Bronchial epithelial cell (primary cell): ENCODE results near the gene KANSL3. TPM values are rescaled to one million over a fixed set of nuclear protein-coding genes. Genes with fewer than 3 reads are reported as not detected.

ENCODE experiments used
- DNase-seq: peaks from one replicate; pipeline ENCODE4 v3.0.0-alpha.2; 2010; ENCODE audit warnings: low read depth
- FAIRE-seq: peaks from 2 replicates; lab custom pipeline; 2011; peaks lifted over from hg19 to GRCh38; lab: Jason Lieb, UNC
- H3K27me3 ChIP-seq: 2 replicates; pipeline ENCODE4 v1.5.1; 2011; ENCODE audit warnings: low read length; ENCODE audit not compliant: control insufficient read depth, insufficient read depth
- H3K36me3 ChIP-seq: 2 replicates; pipeline ENCODE4 v1.5.1; 2011; ENCODE audit warnings: low read length; ENCODE audit not compliant: control insufficient read depth, insufficient read depth
- H3K4me3 ChIP-seq: 2 replicates; pipeline ENCODE4 v1.5.1; 2011; ENCODE audit warnings: mild to moderate bottlenecking, low read depth, low read length, control low read depth
- CTCF ChIP-seq: IDR thresholded peaks from 2 replicates; pipeline ENCODE4 v1.5.1; 2011; ENCODE audit warnings: mild to moderate bottlenecking, moderate library complexity, low read length, control low read depth, inconsistent platforms; ENCODE audit not compliant: insufficient read depth, severe bottlenecking
- total RNA-seq: library from RNA; depleted of rRNA; stranded (reverse); fragments of >200 nt; gene quantifications from 2 replicates; pipeline ENCODE4 v1.2.1, GENCODE V29; 2014

Gene KANSL3
- total RNA-seq, 1 donor from 2014 or later = 16.3 TPM

DNA sequence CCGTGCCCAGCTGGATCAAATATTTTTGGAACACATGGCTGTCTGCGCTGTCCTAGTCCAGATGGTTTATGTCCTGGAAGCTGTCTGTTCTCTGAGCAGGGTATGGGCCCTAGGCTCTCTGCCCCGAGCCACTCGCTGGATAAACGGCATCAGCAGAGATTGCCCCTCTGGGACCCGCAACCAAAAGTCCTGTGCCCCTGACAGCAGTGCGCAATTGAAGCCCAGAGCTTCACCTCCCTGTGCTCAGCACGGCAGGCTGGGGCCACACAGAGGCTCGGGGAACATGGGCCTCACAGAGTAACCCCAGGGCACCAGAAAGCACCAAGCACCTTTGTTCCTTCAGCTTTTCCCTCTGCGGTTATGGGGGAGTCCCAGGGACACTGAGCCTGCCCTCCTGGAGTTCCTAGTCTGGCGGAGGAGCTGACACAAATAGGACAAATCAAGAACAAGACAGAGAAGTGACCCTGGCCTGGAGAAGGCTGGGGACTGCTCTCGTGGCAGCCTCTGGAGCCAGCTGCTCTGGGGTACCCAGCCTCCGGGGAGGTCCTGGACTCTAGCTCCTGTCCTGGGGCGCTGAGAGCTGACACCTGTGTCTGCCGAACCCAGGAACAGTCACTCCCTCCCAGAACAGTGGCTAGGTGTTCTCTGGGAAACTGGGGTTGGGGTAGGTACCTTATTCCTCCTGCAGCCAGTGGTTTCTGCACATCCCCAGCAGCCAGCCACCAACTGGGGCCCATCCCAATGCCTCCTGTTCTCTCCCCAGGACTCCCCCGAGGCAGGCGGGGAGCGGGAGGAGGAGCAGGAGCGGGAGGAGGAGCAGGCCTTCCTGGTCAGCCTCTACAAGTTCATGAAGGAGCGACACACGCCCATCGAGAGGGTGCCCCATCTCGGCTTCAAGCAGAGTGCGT, 89.3 kb downstream of the KANSL3 start:
- DNase-seq = no peak
- no peak overlapping the region for H3K4me3 ChIP-seq
- TF ChIP-seq CTCF = no peak
- no peak for FAIRE-seq
- no peaks in the 10 kb centered on the region for H3K27me3 ChIP-seq
- H3K36me3 ChIP-seq = peaks cover 3% of the 10 kb centered on the region

DNA sequence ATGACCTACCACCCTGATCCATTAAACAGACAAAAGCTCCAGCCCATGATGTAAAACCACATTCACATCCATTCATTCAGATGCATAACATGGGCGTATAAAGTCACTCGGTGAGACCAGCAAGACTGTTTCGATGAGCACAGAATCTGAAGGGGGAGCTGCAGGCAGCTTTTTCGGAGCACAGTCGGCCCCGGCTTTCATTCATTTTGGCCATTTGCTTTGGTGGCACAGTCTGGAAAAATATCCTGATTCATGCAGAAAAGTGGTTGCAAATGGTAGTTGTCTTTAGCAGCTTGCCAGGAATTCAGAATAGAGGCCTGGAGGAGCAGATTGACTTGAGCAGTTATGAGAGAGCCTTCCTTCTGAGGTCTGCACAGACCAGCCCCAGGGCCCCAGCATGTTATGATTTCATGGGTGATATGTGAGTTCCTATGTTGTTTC, 90.4 kb downstream of the KANSL3 start:
- Histone ChIP-seq H3K4me3 (no peak overlapping the region), H3K27me3 (no peaks in the 10 kb centered on the region), H3K36me3 (peaks cover 3% of the 10 kb centered on the region)
- DNase-seq (no peak), FAIRE-seq (no peak)
- no peak for TF ChIP-seq CTCF

- no peak overlapping the region for H3K4me3 ChIP-seq
- H3K27me3 ChIP-seq = no peaks in the 10 kb centered on the region
- FAIRE-seq (no peak), DNase-seq (no peak)
- H3K36me3 ChIP-seq = peaks cover 3% of the 10 kb centered on the region
- TF ChIP-seq CTCF = no peak
Measured at GRCh38 chr2:96547203-96547641, 90.9 kb downstream of the KANSL3 start.

- TF ChIP-seq CTCF = no peak
- Histone ChIP-seq H3K27me3 (no peaks in the 10 kb centered on the region), H3K36me3 (peaks cover 3% of the 10 kb centered on the region), H3K4me3 (no peak overlapping the region)
- FAIRE-seq (no peak), DNase-seq (no peak)
Measured at GRCh38 chr2:96546797-96547196, 91.3 kb downstream of the KANSL3 start.

DNA sequence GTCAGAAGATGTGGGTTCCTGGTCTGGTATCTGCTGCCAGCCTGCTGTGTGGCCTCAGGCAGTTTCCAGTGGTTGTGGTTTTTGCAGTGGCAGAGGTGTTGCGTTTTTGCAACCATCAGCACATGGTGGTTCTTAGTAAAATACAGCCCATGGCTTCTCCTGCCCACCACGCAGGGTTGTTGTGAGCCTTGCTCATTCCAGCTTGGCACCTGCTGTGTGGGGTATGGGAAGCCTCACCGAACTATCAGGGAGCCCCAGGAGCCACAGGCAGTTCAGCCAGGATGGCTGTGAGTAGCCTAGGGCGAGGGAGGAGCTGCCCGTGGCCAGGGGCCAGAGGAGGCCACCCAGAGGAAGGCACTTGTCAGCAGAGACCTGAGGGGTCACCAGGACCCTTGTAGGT, 91.8 kb downstream of the KANSL3 start:
- Histone ChIP-seq H3K36me3 (peaks cover 3% of the 10 kb centered on the region), H3K27me3 (no peaks in the 10 kb centered on the region), H3K4me3 (no peak overlapping the region)
- DNase-seq (no peak), FAIRE-seq (no peak)
- no peak for TF ChIP-seq CTCF

Other genes starting within 250 kb of the KANSL3 start
- not detected in 2 replicates for gene NEURL3, start 133.0 kb downstream of the KANSL3 start, total RNA-seq
- 2.9 and 3.7 TPM in 2 replicates for gene ARID5A, start 101.6 kb downstream of the KANSL3 start, total RNA-seq
- under 0.01 TPM in 2 replicates for gene FER1L5, start 4.5 kb upstream of the KANSL3 start, total RNA-seq
- 15.3 and 18.9 TPM in 2 replicates for gene LMAN2L, start 101.8 kb upstream of the KANSL3 start, total RNA-seq
- gene CNNM4, start 122.6 kb upstream of the KANSL3 start, total RNA-seq = 3.4 and 5.5 TPM in 2 replicates
- gene CNNM3, start 178.0 kb upstream of the KANSL3 start, total RNA-seq = 5.9 and 6.1 TPM in 2 replicates
- gene ANKRD23, start 205.7 kb upstream of the KANSL3 start, total RNA-seq = 0.79 and 1.2 TPM in 2 replicates
- gene ANKRD39, start 219.7 kb upstream of the KANSL3 start, total RNA-seq = 5.8 and 8.2 TPM in 2 replicates
- 7.8 and 8.2 TPM in 2 replicates for gene SEMA4C, start 231.8 kb upstream of the KANSL3 start, total RNA-seq